Keratinocyte (primary cell): ENCODE data around the gene TMC8. TPM values are rescaled to one million over a fixed set of nuclear protein-coding genes. Genes with fewer than 3 reads are reported as not detected.
A peak's percentile ranks its signal among the peaks of the same experiment; 100 is the strongest.

ENCODE experiments used
- DNase-seq: peaks from one replicate; pipeline ENCODE4 v3.0.0-alpha.2; 2011; ENCODE audit warnings: low read depth, missing footprints, low spot score
- FAIRE-seq: peaks from 2 replicates; lab custom pipeline; 2011; peaks lifted over from hg19 to GRCh38; lab: Jason Lieb, UNC
- H2AFZ ChIP-seq: 2 replicates; pipeline ENCODE4 v1.6.0; 2012; ENCODE audit warnings: low read length, control low read depth, inconsistent platforms; ENCODE audit not compliant: control insufficient read depth
- H3K27ac ChIP-seq: 2 replicates; pipeline ENCODE4 v1.5.1; 2011; ENCODE audit warnings: low read length; ENCODE audit not compliant: control insufficient read depth, insufficient read depth
- H3K27me3 ChIP-seq: 3 replicates; pipeline ENCODE4 v1.6.0; 2011; ENCODE audit warnings: low read length; ENCODE audit not compliant: control insufficient read depth, insufficient read depth; ENCODE audit errors: extremely low read depth
- H3K36me3 ChIP-seq, 2 experiments: 2 replicates in 1 of 2; 3 replicates in 1 of 2; pipeline ENCODE4 v1.5.1; 2011; ENCODE audit warnings: low read length in 2 of 2, mild to moderate bottlenecking in 1 of 2; ENCODE audit not compliant: control insufficient read depth in 2 of 2, insufficient read depth in 2 of 2; ENCODE audit errors: extremely low read depth in 1 of 2
- H3K4me1 ChIP-seq: 3 replicates; pipeline ENCODE4 v1.5.1; 2011; ENCODE audit warnings: low read length; ENCODE audit not compliant: control insufficient read depth, insufficient read depth; ENCODE audit errors: extremely low read depth
- H3K4me2 ChIP-seq: 3 replicates; pipeline ENCODE4 v1.6.0; 2011; ENCODE audit warnings: low read depth, low read length; ENCODE audit not compliant: control insufficient read depth, insufficient read depth; ENCODE audit errors: extremely low read depth
- H3K4me3 ChIP-seq, 3 experiments: fragments of 200-600 bp in 1 of 3; sonication (generic) in 1 of 3; 2 replicates in 2 of 3; 3 replicates in 1 of 3; pipeline ENCODE4 v1.5.1; 2011 to 2016; ENCODE audit warnings: low read length in 3 of 3, mild to moderate bottlenecking in 3 of 3, control low read depth in 2 of 3, inconsistent platforms in 1 of 3, low read depth in 1 of 3, mixed read lengths in 1 of 3, mixed run types in 1 of 3, moderate library complexity in 1 of 3; ENCODE audit not compliant: control insufficient read depth in 2 of 3, insufficient read depth in 2 of 3; ENCODE audit errors: extremely low read depth in 1 of 3
- H3K79me2 ChIP-seq: 2 replicates; pipeline ENCODE4 v1.6.0; 2012; ENCODE audit warnings: low read length; ENCODE audit not compliant: control insufficient read depth, insufficient read depth
- H3K9ac ChIP-seq: 3 replicates; pipeline ENCODE4 v1.6.0; 2011; ENCODE audit warnings: low read length; ENCODE audit not compliant: control insufficient read depth, insufficient read depth; ENCODE audit errors: extremely low read depth
- H3K9me1 ChIP-seq: 3 replicates; pipeline ENCODE4 v1.6.0; 2011; ENCODE audit warnings: low read length; ENCODE audit not compliant: control insufficient read depth, insufficient read depth; ENCODE audit errors: extremely low read depth
- H3K9me3 ChIP-seq: 2 replicates; pipeline ENCODE4 v1.5.1; 2012; ENCODE audit warnings: low read depth, low read length; ENCODE audit not compliant: control insufficient read depth
- H4K20me1 ChIP-seq: 3 replicates; pipeline ENCODE4 v1.6.0; 2011; ENCODE audit warnings: low read length; ENCODE audit not compliant: control insufficient read depth, insufficient read depth; ENCODE audit errors: extremely low read depth
- EZH2 ChIP-seq: IDR thresholded peaks from one replicate; pipeline ENCODE4 v1.6.1; 2012; ENCODE audit warnings: inconsistent platforms, mild to moderate bottlenecking, low read length, moderate library complexity
- dilution Hi-C: fragments of 300-500 bp; cut with MboI; formaldehyde crosslinking; loops from one replicate; pipeline ENCODE4 v1.7.0; 2020; ENCODE audit warnings: low sequenced_read_pairs; ENCODE audit not compliant: extremely low pct_ligation_motif_present
- polyA plus RNA-seq, 5 experiments: library from polyadenylated mRNA; depleted of rRNA in 3 of 5; stranded (reverse) in 3 of 5; stranded (forward) in 1 of 5; unstranded in 1 of 5; fragments of >200 nt; gene quantifications; 1 replicate in 1 of 5; 2 replicates in 3 of 5; 3 replicates in 1 of 5; pipeline versions ENCODE4 v1.2.1 to v1.2.3, GENCODE V29; 2011 to 2012; ENCODE audit warnings: missing spikeins in 2 of 5, low read depth in 1 of 5, low replicate concordance in 1 of 5
- TF ChIP-seq, protein P1 (sequence below), 3 experiments: IDR thresholded peaks in 1 of 3; conservative IDR thresholded peaks in 1 of 3; optimal IDR thresholded peaks in 1 of 3; 2 replicates in 2 of 3; 3 replicates in 1 of 3; pipeline versions ENCODE3 to v1.5.1; 2011; ENCODE audit warnings: low read length in 3 of 3, mild to moderate bottlenecking in 3 of 3, moderate library complexity in 2 of 3, control low read depth in 1 of 3, inconsistent platforms in 1 of 3; ENCODE audit not compliant: insufficient read depth in 2 of 3; ENCODE audit errors: extremely low read depth in 1 of 3

The TMC8 gene
- polyA plus RNA-seq, 1 donor (not counting 4 experiments of a cell fraction or from before 2014, with no cell fraction given): 0.14 TPM

DNA sequence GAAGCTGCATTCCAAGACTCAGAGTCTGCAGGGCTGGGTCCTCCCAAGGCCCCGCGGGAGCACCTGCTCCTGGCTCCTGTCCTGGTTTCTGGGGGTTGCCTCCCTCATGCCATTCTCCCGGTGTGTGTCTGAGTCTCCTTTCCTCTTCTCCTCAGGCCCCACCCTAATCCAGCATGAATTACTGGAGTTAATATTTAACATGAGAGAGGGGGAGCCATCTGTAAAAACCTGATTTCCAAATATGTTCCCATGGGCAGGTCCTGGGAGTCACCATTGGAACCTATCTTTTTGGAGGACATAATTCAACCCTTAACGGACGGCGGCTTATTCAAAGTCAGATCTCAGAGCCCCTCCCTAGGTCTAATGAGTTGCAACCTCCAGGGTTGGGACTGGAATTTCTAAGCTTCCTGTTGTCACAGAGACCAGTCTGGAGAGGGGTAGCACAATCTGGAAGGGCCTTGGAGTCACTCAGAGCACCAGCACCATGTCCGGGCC lies 21.0 kb downstream of the TMC8 start:
- DNase-seq: no peak

DNA sequence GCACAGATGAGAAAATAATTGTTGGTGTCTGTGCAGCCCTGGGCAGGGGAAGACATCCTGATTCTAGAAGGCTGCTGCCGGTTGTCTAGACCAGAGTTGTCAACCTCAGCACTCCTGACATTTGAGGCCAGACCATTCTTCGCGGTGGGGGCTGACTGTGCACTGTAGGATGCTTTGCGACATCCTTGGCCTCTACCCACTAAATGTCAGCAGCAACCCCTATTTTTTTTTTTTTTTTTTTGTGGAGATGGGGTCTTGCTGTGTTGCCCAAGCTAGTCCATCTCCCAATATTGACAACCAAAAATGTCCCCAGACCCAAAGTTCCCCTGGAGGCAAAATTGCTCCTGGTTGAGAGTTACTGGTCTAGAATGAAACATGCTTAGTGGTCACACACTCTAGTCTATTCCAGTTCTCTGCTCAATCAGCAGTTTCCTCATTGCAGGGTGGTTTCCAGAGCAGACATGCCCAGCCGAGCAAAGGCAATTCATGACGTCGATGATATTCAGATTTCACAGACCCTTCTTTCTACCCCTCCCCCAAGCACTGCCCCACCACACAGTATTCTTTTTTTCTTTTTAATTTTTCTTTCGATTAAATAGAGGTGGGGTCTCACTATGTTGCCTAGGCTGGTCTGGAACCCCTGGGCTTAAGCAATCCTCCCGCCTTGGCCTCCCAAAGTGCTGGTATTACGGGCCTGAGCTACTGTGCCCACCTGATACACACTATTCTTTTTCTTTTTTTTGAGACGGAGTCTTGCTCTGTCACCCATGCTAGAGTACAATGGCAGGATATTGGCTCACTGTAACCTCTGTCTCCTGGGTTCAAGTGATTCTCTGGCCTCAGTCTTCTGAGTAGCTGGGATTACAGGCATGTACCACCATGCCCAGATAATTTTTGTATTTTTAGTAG lies 24.6 kb downstream of the TMC8 start:
- FAIRE-seq (peak; percentile 67), DNase-seq (no peak)
- H3K9me3 ChIP-seq: no peaks in the 10 kb centered on the region
- H3K4me2 ChIP-seq: no peak overlapping the region
- H3K4me3 ChIP-seq: no peak overlapping the region
- H3K9me1 ChIP-seq: no peaks in the 10 kb centered on the region
- H4K20me1 ChIP-seq: no peaks in the 10 kb centered on the region
- H3K27me3 ChIP-seq: no peaks in the 10 kb centered on the region
- H3K27ac ChIP-seq: no peak overlapping the region
- no peaks in the 10 kb centered on the region for H3K36me3 ChIP-seq
- dilution Hi-C loops: no loop called here
- H3K79me2 ChIP-seq: no peaks in the 10 kb centered on the region
- no peak for TF ChIP-seq EZH2
- TF ChIP-seq, protein P1, sequence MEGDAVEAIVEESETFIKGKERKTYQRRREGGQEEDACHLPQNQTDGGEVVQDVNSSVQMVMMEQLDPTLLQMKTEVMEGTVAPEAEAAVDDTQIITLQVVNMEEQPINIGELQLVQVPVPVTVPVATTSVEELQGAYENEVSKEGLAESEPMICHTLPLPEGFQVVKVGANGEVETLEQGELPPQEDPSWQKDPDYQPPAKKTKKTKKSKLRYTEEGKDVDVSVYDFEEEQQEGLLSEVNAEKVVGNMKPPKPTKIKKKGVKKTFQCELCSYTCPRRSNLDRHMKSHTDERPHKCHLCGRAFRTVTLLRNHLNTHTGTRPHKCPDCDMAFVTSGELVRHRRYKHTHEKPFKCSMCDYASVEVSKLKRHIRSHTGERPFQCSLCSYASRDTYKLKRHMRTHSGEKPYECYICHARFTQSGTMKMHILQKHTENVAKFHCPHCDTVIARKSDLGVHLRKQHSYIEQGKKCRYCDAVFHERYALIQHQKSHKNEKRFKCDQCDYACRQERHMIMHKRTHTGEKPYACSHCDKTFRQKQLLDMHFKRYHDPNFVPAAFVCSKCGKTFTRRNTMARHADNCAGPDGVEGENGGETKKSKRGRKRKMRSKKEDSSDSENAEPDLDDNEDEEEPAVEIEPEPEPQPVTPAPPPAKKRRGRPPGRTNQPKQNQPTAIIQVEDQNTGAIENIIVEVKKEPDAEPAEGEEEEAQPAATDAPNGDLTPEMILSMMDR (optimal IDR thresholded peaks at IDR 0.05 in 1 of 3, IDR thresholded peaks at IDR 0.05 in 1 of 3, conservative IDR thresholded peaks at IDR 0.05 in 1 of 3; ENCODE audit: extremely low read depth in 1 of 3, insufficient read depth in 2 of 3, low read length in 3 of 3): no peak
- peaks cover 29% of the 10 kb centered on the region for H3K4me1 ChIP-seq
- no peak overlapping the region for H2AFZ ChIP-seq
- H3K9ac ChIP-seq: no peak overlapping the region

More for the DNA sequence above, 21.0 kb downstream of the TMC8 start:
- H3K9me1 ChIP-seq: no peaks in the 10 kb centered on the region
- no peaks in the 10 kb centered on the region for H3K36me3 ChIP-seq
- peaks cover 20% of the 10 kb centered on the region for H3K4me1 ChIP-seq
- H3K27me3 ChIP-seq: no peaks in the 10 kb centered on the region
- no peak overlapping the region for H2AFZ ChIP-seq
- H3K27ac ChIP-seq: no peak overlapping the region
- no peaks in the 10 kb centered on the region for H3K79me2 ChIP-seq
- dilution Hi-C loops: no loop called here
- H3K9ac ChIP-seq: no peak overlapping the region
- H3K4me3 ChIP-seq: no peak overlapping the region
- no peaks in the 10 kb centered on the region for H4K20me1 ChIP-seq
- H3K4me2 ChIP-seq: peak overlapping the region; percentile 64
- FAIRE-seq: no peak
- no peaks in the 10 kb centered on the region for H3K9me3 ChIP-seq
- TF ChIP-seq, protein P1 (optimal IDR thresholded peaks at IDR 0.05 in 1 of 3, IDR thresholded peaks at IDR 0.05 in 1 of 3, conservative IDR thresholded peaks at IDR 0.05 in 1 of 3; ENCODE audit: extremely low read depth in 1 of 3, insufficient read depth in 2 of 3, low read length in 3 of 3): no peak
- no peak for TF ChIP-seq EZH2
